H9 (cell line): ENCODE results near the gene HS6ST3. TPM values are rescaled to one million over a fixed set of nuclear protein-coding genes. Genes with fewer than 3 reads are reported as not detected.

Experiments used
- DNase-seq: peaks from one replicate; pipeline ENCODE4 v3.0.0-alpha.2; 2017
- H2AFZ ChIP-seq: one replicate; pipeline ENCODE4 v1.6.1; 2013; ENCODE audit warnings: mild to moderate bottlenecking, low read length, control low read depth, moderate library complexity
- H2AK5ac ChIP-seq: 2 replicates; pipeline ENCODE4 v1.6.1; 2013; ENCODE audit warnings: low read length, control low read depth, mixed read lengths; ENCODE audit not compliant: insufficient read length
- H2BK120ac ChIP-seq: one replicate; pipeline ENCODE4 v1.6.1; 2013; ENCODE audit warnings: low read depth, mild to moderate bottlenecking, low read length, control low read depth, inconsistent platforms; ENCODE audit not compliant: poor library complexity, severe bottlenecking
- H2BK12ac ChIP-seq: 2 replicates; pipeline ENCODE4 v1.6.1; 2013; ENCODE audit warnings: low read length, control low read depth, mixed read lengths, low read depth; ENCODE audit not compliant: insufficient read length
- H2BK15ac ChIP-seq: 2 replicates; pipeline ENCODE4 v1.6.1; 2013; ENCODE audit warnings: low read depth, low read length, control low read depth
- H2BK20ac ChIP-seq: one replicate; pipeline ENCODE4 v1.6.1; 2013; ENCODE audit warnings: low read depth, mild to moderate bottlenecking, low read length, control low read depth, inconsistent platforms; ENCODE audit not compliant: poor library complexity, severe bottlenecking
- H2BK5ac ChIP-seq: 2 replicates; pipeline ENCODE4 v1.6.1; 2013; ENCODE audit warnings: low read length, control low read depth, mixed read lengths; ENCODE audit not compliant: insufficient read length
- H3K14ac ChIP-seq: 2 replicates; pipeline ENCODE4 v1.6.1; 2013; ENCODE audit warnings: low read length, control low read depth; ENCODE audit not compliant: insufficient read depth
- H3K18ac ChIP-seq: 2 replicates; pipeline ENCODE4 v1.6.1; 2013; ENCODE audit warnings: low read depth, mild to moderate bottlenecking, mixed read lengths, low read length, control low read depth; ENCODE audit not compliant: insufficient read length
- H3K23ac ChIP-seq: 2 replicates; pipeline ENCODE4 v1.6.1; 2013; ENCODE audit warnings: low read length, control low read depth, mixed read lengths, low read depth; ENCODE audit not compliant: insufficient read length
- H3K23me2 ChIP-seq: 2 replicates; pipeline ENCODE4 v1.6.1; 2013; ENCODE audit warnings: low read depth, mild to moderate bottlenecking, mixed read lengths, low read length, control low read depth; ENCODE audit not compliant: insufficient read length, poor library complexity, severe bottlenecking
- H3K27ac ChIP-seq: 2 replicates; pipeline ENCODE4 v1.5.1; 2013; ENCODE audit warnings: low read length, control low read depth, mixed read lengths, low read depth; ENCODE audit not compliant: insufficient read length
- H3K27me3 ChIP-seq: 2 replicates; pipeline ENCODE4 v1.6.1; 2013; ENCODE audit warnings: low read length, control low read depth, inconsistent platforms; ENCODE audit not compliant: insufficient read depth
- H3K4ac ChIP-seq: 2 replicates; pipeline ENCODE4 v1.6.1; 2013; ENCODE audit warnings: low read depth, mild to moderate bottlenecking, control low read depth, inconsistent platforms, low read length, moderate library complexity
- H3K4me1 ChIP-seq: 2 replicates; pipeline ENCODE4 v1.6.1; 2013; ENCODE audit warnings: low read length, control low read depth, inconsistent platforms; ENCODE audit not compliant: insufficient read depth
- H3K4me2 ChIP-seq: 2 replicates; pipeline ENCODE4 v1.6.1; 2013; ENCODE audit warnings: low read length, control low read depth, mixed read lengths; ENCODE audit not compliant: insufficient read length, insufficient read depth
- H3K56ac ChIP-seq: 2 replicates; pipeline ENCODE4 v1.6.1; 2013; ENCODE audit warnings: low read depth, mild to moderate bottlenecking, mixed read lengths, low read length, control low read depth; ENCODE audit not compliant: insufficient read length
- H3K79me1 ChIP-seq: 2 replicates; pipeline ENCODE4 v1.6.1; 2013; ENCODE audit warnings: low read depth, mild to moderate bottlenecking, moderate library complexity, low read length, control low read depth, inconsistent platforms; ENCODE audit not compliant: insufficient read depth, poor library complexity, severe bottlenecking
- H3K79me2 ChIP-seq: 2 replicates; pipeline ENCODE4 v1.6.1; 2013; ENCODE audit warnings: low read length, control low read depth, inconsistent platforms; ENCODE audit not compliant: insufficient read depth
- H3K9ac ChIP-seq: 2 replicates; pipeline ENCODE4 v1.6.1; 2013; ENCODE audit warnings: low read length, control low read depth, mixed read lengths; ENCODE audit not compliant: insufficient read length; ENCODE audit errors: extremely low read depth
- H3K9me3 ChIP-seq: one replicate; pipeline ENCODE4 v1.6.1; 2013; ENCODE audit warnings: low read depth, low read length, inconsistent platforms; ENCODE audit not compliant: control insufficient read depth
- H3T11ph ChIP-seq: one replicate; pipeline ENCODE4 v1.6.1; 2013; ENCODE audit warnings: mild to moderate bottlenecking, low read length, control low read depth, inconsistent platforms
- H4K20me1 ChIP-seq: one replicate; pipeline ENCODE4 v1.6.1; 2013; ENCODE audit not compliant: control insufficient read depth, insufficient read length, insufficient read depth
- H4K5ac ChIP-seq: 2 replicates; pipeline ENCODE4 v1.6.1; 2013; ENCODE audit warnings: low read depth, mild to moderate bottlenecking, mixed read lengths, low read length, control low read depth; ENCODE audit not compliant: insufficient read length
- H4K8ac ChIP-seq: replicated peaks from 2 replicates; pipeline ENCODE4 v1.6.1; 2013; ENCODE audit warnings: low read length, control low read depth, mixed read lengths, low read depth; ENCODE audit not compliant: insufficient read length
- H4K91ac ChIP-seq: 2 replicates; pipeline ENCODE4 v1.6.1; 2013; ENCODE audit warnings: low read depth, mild to moderate bottlenecking, moderate library complexity, mixed read lengths, low read length, control low read depth; ENCODE audit not compliant: insufficient read length
- H3K27ac Mint-ChIP-seq, 3 experiments: 2 replicates in 2 of 3; 3 replicates in 1 of 3; pipeline ENCODE4 v1.8.0; 2020 to 2021; ENCODE audit warnings: mixed read lengths in 3 of 3, mild to moderate bottlenecking in 1 of 3, moderate library complexity in 1 of 3
- H3K27me3 Mint-ChIP-seq: 2 replicates; pipeline ENCODE4 v1.8.0; 2021; ENCODE audit warnings: low read depth, mild to moderate bottlenecking, moderate library complexity, mixed read lengths
- H3K36me3 Mint-ChIP-seq, 3 experiments: 2 replicates in 2 of 3; 3 replicates in 1 of 3; pipeline ENCODE4 v1.8.0; 2020 to 2021; ENCODE audit warnings: low read depth in 3 of 3, mixed read lengths in 3 of 3; ENCODE audit not compliant: insufficient read depth in 1 of 3
- H3K4me1 Mint-ChIP-seq, 2 experiments: 2 replicates each; pipeline ENCODE4 v1.8.0; 2020; ENCODE audit warnings: mixed read lengths in 2 of 2
- H3K4me3 Mint-ChIP-seq, 2 experiments: 2 replicates in 1 of 2; 3 replicates in 1 of 2; pipeline ENCODE4 v1.8.0; 2020 to 2021; ENCODE audit warnings: mild to moderate bottlenecking in 2 of 2, mixed read lengths in 2 of 2, moderate library complexity in 1 of 2
- H3K9me3 Mint-ChIP-seq, 2 experiments: 2 replicates in 1 of 2; 3 replicates in 1 of 2; pipeline ENCODE4 v1.8.0; 2020; ENCODE audit warnings: mild to moderate bottlenecking in 2 of 2, mixed read lengths in 2 of 2, moderate library complexity in 1 of 2
- CTCF ChIP-seq: fragments of 200-600 bp; sonication (generic); conservative IDR thresholded peaks from 3 replicates; pipeline ENCODE4 v1.8.0; 2021; ENCODE audit warnings: antibody characterized with exemption, mild to moderate bottlenecking
- WGBS: extraction: QIAGEN DNeasy Blood & Tissue Kit; methylation state at CpG from one replicate; pipeline ENCODE4 v1.1.7; 2013; ENCODE audit warnings: missing lambda C conversion rate, low lambda C conversion rate, mixed read lengths; ENCODE audit not compliant: insufficient read length; ENCODE audit errors: extremely low coverage; 5-methylcytosine and 5-hydroxymethylcytosine counted together
- total RNA-seq: library from RNA; stranded (reverse); gene quantifications from 2 replicates; pipeline ENCODE4 v1.2.1, GENCODE V29; 2021

HS6ST3 gene
- total RNA-seq, 1 experiment from 2014 or later, result 0.44 TPM

- Histone ChIP-seq H3K9me3 (no peaks in the 10 kb centered on the region), H2AFZ (no peak overlapping the region), H2BK120ac (no peak overlapping the region), H3K4me1 (no peaks in the 10 kb centered on the region), H3K27ac (no peak overlapping the region), H3K79me1 (no peaks in the 10 kb centered on the region), H4K20me1 (no peaks in the 10 kb centered on the region), H3K9ac (no peak overlapping the region), H3K23me2 (no peaks in the 10 kb centered on the region), H4K8ac (no peak overlapping the region), H3K79me2 (no peaks in the 10 kb centered on the region), H3K4ac (no peak overlapping the region), H2BK20ac (no peak overlapping the region), H2BK12ac (no peak overlapping the region), H2BK15ac (no peak overlapping the region), H3T11ph (no peak overlapping the region), H4K91ac (no peak overlapping the region), H3K18ac (no peak overlapping the region), H2BK5ac (no peak overlapping the region), H3K14ac (no peak overlapping the region), H3K23ac (no peak overlapping the region), H3K4me2 (no peak overlapping the region), H2AK5ac (no peak overlapping the region), H3K56ac (no peak overlapping the region), H4K5ac (no peak overlapping the region), H3K27me3 (no peaks in the 10 kb centered on the region)
- no peak overlapping the region for H3K27ac Mint-ChIP-seq
- WGBS, result no CpG with 5 or more reads among the region's 2 CpGs
- no peak for DNase-seq
- H3K27me3 Mint-ChIP-seq, result no peaks in the 10 kb centered on the region; the same call in 1 of the 2 replicates
- no peak for TF ChIP-seq CTCF
- H3K4me1 Mint-ChIP-seq, result no peaks in the 10 kb centered on the region
- no peak overlapping the region for H3K4me3 Mint-ChIP-seq
- H3K9me3 Mint-ChIP-seq, result no peaks in the 10 kb centered on the region
- no peaks in the 10 kb centered on the region for H3K36me3 Mint-ChIP-seq
These were observed 455.1 kb downstream of the HS6ST3 start for GRCh38 chr13:96544957-96545356.
